GM12878 (cell line): ENCODE measurements around the gene PPEF1.
"Not testable (repeated sequence)": the region's sequence is repeated elsewhere in the genome, so short reads cannot be mapped to it uniquely, and the experiment has no call there.

Source experiments
- CTCF ChIP-seq, 3 experiments: IDR thresholded peaks in 2 of 3; conservative IDR thresholded peaks in 1 of 3; 2 replicates each; pipeline ENCODE4 v1.5.1; 2011; ENCODE audit warnings: low read depth in 3 of 3, low read length in 3 of 3, mild to moderate bottlenecking in 3 of 3, control low read depth in 2 of 3, moderate library complexity in 2 of 3, inconsistent platforms in 1 of 3, mixed read lengths in 1 of 3; ENCODE audit not compliant: control insufficient read depth in 2 of 3, insufficient read depth in 1 of 3; ENCODE audit errors: extremely low read depth in 1 of 3
- HCFC1 ChIP-seq: fragments of 150-350 bp; IDR thresholded peaks from 2 replicates; pipeline ENCODE4 v1.6.1; 2014; ENCODE audit warnings: low read length
- IRF3 ChIP-seq: fragments of 450-650 bp; IDR thresholded peaks from 2 replicates; pipeline ENCODE4 v1.6.1; 2014; ENCODE audit warnings: mild to moderate bottlenecking
- MAX ChIP-seq: IDR thresholded peaks from 2 replicates; pipeline ENCODE4 v1.6.1; 2012; ENCODE audit warnings: low read depth, low read length, improper control_type of control experiment
- MXI1 ChIP-seq: fragments of 150-350 bp; IDR thresholded peaks from 2 replicates; pipeline ENCODE4 v1.6.1; 2011; ENCODE audit warnings: low read depth, mild to moderate bottlenecking, inconsistent platforms, low read length, improper control_type of control experiment
- NKRF ChIP-seq: fragments of 450-650 bp; conservative IDR thresholded peaks from 2 replicates; pipeline ENCODE4 v1.6.1; 2017; ENCODE audit warnings: mild to moderate bottlenecking, moderate library complexity
- PBX3 ChIP-seq: IDR thresholded peaks from 2 replicates; pipeline ENCODE4 v1.6.1; 2011; ENCODE audit warnings: mild to moderate bottlenecking, low read depth, low read length, moderate library complexity; ENCODE audit not compliant: insufficient replicate concordance
- RCOR1 ChIP-seq: conservative IDR thresholded peaks from 2 replicates; pipeline ENCODE4 v1.6.1; 2012; ENCODE audit warnings: low read depth, low read length, improper control_type of control experiment

GRCh38 chrX:18763106-18763505, 55.7 kb downstream of the PPEF1 start:
- not testable (repeated sequence) for TF ChIP-seq MAX; CTCF (IDR thresholded peaks at IDR 0.05 in 2 of 3, conservative IDR thresholded peaks at IDR 0.05 in 1 of 3; ENCODE audit: control insufficient read depth in 2 of 3, extremely low read depth in 1 of 3, insufficient read depth in 1 of 3, low read depth in 3 of 3, low read length in 3 of 3); HCFC1; NKRF; MXI1; IRF3; RCOR1; PBX3
